ENCODE results near the gene KIAA0513.

The KIAA0513 gene

DNA sequence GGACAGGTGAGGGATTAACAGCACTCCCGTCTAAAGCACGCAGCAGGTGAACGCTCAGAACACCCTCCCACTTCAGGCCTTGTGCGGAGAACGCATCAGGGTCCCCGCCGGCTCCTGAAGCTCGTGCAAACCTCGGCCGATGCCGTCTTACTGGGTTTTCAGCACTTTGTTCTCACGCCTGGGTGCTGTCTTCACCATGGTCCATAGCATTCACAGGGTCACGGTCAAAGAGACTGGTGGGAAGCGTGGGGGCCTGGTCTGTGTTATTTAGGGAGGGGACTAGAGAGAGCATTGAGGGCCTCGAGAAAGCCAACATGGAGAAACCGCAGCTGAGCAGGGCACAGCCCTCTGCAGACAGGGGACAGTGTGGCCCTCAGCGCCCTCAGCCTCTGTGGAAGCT is 58.1 kb downstream of the KIAA0513 start:
- in situ Hi-C loops (cut with MboI; ENCODE audit: low sequenced_read_pairs), result no loop called here

DNA sequence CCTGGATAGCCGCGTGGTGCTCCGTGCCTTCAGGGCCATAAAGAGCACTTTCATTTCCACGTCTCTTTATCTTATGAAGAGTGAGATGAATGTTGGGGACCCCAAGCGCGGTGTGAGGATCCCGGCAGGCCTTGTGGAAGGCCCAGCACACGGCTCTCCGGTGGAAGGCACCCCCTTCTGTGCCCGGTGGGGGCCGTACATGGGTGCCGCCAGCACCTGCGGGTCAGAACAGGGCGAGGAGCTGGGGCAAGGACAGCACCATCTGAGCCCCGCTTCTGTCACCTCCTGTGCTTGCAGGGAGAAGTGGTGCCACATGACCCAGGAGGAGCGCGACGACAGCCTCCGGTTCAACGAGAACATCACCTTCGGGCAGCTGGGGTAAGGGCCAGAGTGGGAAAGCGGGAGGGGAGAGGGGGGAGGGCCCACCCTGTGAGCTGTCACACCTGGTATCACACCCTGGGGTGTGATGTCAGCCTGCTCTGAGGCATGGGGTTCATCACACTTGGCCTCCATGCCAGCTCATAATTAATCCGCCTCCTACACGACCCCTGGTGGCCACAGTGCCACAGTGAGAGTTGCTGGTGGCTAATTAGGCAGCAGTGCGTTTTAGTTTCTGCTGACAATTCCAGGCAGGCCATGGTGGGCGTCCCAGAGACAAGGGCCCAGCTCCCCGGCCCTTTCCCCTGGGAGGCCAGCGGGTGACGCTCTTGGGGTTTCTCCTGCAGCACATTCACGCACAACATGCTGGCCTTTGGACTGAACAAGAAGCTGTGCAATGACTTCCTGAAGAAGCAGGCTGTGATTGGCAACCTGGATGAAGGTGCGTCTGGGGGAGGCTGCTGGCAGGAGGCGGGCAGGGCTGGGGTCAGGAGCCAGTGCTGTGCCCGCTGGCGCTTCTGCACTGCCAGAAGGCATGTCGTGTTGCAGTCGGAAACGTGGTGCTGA is 59.0 kb downstream of the KIAA0513 start:
- in situ Hi-C loops (cut with MboI; ENCODE audit: low sequenced_read_pairs), result no loop called here

DNA sequence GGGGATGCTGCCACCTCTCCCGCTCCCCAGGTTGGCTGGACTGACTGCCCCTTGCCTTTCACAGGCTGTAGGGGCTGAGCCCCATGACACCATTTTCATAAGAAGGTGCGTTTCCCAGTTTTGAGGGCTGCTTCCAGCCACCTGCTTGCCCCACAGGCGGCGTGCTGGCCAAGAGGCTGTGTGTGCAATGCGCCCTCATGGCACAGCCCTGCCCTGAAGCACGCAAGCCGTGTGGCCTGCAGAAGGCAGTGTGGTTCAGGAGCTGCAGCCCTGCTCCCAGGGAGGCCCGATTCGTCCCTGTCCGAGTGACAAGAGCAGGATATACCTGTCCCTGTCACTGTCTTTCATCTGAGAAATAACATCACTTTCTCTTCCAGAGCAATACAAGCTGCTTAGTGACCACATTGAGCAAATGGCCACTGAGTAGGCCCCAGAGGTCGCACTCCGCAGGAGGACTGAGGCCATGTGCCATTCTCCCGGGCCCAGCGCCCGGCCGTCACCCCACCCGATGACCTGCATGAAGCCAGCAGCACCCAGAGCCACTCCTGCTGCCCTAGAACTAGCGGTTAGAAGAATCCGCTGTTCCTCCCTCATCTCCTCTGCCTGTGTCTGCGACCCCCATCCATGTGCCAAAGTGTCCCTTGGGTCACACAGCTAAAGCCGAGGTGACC is 60.4 kb downstream of the KIAA0513 start:
- in situ Hi-C loops (cut with MboI; ENCODE audit: low sequenced_read_pairs), result no loop called here

DNA sequence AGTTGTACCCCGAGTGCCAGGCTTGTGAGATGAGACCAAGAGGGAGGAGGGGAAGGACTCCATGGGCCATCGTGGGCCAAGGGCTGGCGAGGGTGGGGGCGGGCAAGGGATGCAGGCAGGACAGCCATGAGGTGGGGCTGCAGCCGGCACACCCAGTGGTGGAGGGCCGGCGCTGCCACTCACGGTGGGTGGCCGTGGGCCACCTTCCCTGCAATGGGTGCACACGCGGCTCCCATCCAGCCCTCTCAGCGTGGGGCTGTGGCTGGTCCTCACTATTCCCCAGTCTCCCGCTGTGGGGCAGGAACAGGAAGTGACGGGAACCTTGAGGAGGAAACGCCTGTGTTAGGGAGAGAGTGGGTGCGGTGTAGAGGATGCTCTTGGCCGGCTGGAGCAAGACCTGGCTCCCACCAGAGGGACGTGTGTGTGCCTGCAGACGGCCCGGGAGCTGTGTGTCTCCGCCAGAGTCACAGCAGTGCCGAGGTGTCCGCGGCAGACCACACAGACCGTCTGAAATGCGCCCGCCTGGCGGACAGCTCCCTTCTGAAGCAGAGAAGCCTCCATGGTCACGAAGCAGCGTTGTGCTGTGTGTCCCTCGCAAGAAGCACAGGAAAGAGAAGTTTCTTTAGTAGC is 61.1 kb downstream of the KIAA0513 start:
- in situ Hi-C loops (cut with MboI; ENCODE audit: low sequenced_read_pairs), result no loop called here

DNA sequence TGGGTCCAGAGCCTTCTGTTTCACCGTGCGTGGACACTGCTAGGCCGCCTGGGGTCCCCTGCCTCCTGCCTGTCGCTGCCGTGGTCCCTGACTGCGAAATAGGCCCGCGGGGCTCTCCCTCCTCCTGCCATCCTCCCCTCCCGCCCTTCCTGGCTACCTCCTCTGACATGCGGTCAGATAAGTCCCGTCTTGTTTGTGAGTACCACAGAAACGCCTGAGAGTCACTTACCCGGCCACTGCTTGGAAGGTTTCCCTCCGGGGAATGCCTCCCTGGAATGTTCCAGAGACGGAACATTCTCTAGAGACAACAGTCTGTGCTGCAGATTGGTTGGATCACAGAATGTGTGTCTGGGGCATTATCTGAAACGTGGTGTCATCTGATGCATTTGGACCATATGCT is 61.9 kb downstream of the KIAA0513 start:
- in situ Hi-C loops (cut with MboI; ENCODE audit: low sequenced_read_pairs), result no loop called here

DNA sequence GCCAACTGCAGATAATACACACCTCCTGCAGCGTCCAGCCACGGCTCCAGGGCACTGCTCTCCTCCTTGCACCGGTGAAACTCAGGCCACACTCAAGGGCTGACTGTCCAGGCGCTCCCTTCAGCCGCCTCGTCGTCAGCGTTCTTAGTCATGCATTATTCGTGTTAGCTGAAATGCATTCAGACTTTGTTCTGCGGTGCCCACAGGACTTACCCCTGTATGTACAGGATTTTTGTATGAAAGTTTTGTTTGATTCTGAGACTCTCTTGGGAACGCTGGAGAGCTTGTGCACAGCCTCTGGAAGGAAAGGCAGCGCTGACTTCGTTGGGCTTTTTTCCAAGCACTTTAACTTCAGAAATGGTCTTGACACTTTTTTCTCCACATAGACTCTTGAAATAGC is 62.6 kb downstream of the KIAA0513 start:
- in situ Hi-C loops (cut with MboI; ENCODE audit: low sequenced_read_pairs), result no loop called here

DNA sequence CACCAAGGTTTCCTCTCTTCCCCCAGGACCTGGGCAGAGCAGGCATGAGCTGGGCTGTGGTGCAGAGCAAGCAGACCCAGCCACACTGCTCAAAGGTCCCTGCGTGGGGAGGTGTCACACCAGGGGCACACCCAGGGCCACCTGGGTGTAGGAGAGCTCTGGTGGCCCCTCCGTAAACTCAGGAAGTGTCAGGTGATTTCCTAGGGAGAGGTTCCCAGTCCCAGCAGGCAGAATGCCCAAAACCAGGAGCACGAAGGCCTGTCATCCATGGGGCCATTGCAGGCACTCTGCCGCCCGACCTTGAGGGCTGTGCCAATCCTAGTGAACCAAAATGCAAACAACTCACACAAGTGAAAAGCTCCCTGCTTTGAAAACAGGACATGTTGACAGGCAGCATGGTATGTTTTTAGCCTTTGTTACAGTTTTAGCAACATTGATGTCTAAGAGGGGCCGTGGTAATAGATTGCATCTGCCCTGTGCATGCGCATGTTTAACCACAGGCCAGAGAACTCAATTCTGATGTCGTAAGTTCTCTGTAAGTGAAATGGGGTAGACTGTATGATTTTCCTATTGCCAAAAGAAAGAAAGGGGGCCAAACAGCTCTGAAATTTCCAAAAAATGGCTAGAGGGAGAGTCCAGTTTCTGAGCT is 63.4 kb downstream of the KIAA0513 start:
- in situ Hi-C loops (cut with MboI; ENCODE audit: low sequenced_read_pairs), result no loop called here

DNA sequence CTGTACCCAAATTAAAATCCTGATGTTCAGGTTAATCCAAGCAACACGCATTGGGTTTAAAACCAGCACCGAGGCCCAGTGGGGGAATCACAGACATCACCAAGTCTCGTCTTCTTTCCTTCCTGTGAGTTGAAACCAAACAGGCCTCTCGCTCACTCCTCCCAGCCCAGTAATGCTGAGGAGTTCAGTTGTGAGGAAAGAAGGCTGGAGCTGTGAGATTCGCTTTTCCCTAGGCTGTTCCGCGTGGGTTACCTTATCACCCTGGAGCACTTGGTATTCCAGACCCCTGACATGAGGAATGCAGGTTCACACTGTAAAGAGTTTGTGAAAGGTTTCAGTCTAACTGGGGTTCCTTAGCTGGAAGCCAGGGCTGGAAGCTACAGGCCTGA is 63.9 kb downstream of the KIAA0513 start:
- in situ Hi-C loops (cut with MboI; ENCODE audit: low sequenced_read_pairs), result no loop called here

DNA sequence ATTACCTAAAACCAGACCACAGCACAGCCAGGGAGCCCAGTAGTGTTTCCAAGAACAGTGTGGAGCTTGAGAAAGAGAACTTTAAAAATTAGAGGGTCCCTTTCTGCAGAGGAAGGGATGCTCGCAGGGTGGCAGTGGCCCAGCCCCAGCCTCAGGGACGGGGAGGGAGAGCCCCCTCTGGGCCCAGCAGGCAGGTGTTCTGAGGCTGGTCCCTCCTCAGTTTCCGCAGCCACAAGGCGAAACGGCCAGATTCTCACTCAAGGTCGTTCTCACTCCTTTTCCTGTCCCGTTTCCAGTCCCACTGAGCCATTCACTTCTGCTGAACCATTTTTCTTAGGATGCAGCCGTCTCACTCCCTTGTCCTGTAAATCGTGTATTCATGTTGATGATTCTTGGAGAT is 64.7 kb downstream of the KIAA0513 start:
- in situ Hi-C loops (cut with MboI; ENCODE audit: low sequenced_read_pairs), result no loop called here

DNA sequence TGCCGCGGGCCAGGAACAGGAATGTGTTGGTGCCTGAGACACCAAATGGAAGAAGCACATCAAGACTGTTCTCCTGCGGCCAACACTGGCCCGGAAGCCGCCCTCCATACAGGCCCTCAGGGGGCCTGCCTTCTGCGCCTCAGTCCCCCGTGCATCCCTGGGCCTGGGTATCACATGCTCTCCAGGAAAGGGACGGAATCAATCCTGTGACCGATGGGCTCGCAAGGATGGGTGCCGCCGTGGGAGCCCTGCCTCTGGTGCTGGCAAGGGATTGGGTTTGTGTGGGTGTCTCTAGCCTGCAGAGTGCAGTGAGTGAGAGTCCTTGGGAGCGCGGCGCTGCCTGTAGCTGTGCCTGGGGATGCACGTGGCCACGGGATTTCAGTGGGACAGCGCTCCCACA is 65.3 kb downstream of the KIAA0513 start:
- in situ Hi-C loops (cut with MboI; ENCODE audit: low sequenced_read_pairs), result no loop called here

DNA sequence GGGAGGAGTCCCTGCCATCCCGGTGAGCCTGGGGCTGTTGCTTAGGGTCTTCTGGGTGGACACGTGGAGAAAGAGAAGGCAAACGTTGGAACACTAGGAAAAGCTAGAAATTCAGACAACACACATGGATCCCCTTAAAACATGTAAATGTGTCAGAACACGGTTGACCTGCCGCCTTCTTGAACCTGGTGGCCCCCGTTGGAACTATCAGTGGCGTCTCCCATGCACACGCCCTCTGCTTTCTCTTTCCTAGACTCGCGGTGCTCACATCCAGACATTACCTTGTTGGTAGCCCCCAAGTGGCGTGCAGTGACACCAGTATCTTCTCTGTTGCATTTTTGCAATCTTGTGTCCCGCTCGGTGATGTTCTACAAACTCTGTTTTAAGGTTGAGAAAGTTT is 66.1 kb downstream of the KIAA0513 start:
- in situ Hi-C loops (cut with MboI; ENCODE audit: low sequenced_read_pairs), result no loop called here

DNA sequence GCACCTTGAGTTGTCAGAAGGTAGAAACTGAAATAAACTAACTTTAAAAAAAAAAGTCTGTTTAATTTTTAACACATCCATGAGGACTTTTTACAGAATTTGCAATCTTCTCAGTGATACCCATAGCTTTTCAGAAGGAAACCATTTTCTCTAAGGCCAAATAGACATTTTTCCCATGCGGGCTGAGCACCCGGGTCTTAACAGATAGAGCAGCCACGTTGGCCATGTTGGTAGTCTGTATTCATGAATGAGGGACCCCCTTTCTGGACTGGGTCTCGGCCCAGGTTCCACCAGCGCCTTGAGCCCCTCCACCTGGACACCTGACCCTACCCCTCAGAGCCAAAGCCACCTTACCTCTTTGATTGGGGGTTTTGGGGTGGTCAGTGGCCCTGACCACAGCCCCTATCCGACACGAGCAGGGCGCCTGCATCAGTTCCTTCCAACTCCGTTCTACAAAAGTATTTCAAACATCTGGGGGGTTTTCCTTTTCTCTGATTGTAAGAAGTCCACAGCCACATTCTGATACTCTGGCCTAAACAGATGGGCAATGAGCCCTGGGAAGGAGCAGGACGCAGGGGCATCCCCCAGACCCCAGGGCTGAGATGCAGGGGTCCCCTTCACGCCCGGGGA is 66.7 kb downstream of the KIAA0513 start:
- in situ Hi-C loops (cut with MboI; ENCODE audit: low sequenced_read_pairs), result no loop called here

DNA sequence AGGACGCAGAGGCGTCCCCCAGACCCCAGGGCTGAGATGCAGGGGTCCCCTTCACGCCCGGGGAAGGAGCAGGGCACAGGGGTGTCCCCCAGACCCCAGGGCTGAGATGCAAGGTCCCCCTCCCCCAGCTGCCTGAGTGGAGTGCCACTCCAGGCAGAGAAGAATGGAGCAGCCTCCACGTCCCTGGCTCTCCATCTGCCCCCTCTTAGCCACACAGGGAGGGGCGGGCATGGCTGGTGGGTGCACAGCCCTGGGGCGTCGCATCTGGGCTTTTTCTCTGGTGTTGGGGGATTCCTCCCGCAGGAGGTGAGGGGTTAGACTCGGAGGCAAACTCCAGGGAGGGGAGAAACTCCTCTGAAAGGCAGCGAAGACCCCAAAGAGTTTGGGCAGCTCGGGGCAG is 67.2 kb downstream of the KIAA0513 start:
- in situ Hi-C loops (cut with MboI; ENCODE audit: low sequenced_read_pairs), result no loop called here

DNA sequence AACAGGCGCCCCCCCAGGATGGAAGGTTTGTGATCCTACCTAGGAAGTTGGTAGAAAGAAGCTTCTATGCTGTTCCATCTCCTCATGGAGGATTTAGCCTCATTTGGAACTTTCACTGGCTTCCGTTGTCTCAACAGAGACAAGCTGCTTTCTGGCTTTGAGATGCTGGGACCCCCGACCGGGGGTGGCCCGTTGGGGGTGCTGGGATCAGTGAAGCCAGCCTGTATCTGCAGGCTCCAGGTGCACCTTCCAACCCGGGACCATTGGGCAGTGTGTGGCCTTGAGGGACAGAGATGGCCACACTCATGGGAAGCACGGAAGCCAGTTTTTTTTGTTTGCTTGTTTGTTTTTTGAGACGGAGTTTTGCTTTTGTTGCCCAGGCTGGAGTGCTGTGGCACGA is 69.3 kb downstream of the KIAA0513 start:
- in situ Hi-C loops (cut with MboI; ENCODE audit: low sequenced_read_pairs), result no loop called here

DNA sequence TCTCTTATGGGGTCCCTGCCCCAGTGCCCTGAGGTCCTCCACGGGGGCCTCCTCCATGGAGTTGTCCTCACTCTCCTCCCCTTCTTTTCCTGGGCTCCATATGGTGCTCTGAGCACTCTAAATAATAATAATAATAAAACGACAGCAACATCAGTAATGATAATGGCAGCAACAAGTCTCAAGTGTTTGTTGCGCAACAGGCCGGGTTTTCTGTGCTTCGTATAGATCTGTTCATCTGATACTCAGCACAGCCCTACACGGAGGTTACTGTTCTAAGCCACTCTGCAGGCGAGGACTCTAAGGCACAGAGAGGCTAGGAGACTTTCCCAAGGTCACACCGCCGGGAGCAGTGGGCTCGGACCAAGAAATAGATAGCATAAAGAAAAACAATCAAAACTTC is 71.0 kb downstream of the KIAA0513 start:
- in situ Hi-C loops (cut with MboI; ENCODE audit: low sequenced_read_pairs), result no loop called here

DNA sequence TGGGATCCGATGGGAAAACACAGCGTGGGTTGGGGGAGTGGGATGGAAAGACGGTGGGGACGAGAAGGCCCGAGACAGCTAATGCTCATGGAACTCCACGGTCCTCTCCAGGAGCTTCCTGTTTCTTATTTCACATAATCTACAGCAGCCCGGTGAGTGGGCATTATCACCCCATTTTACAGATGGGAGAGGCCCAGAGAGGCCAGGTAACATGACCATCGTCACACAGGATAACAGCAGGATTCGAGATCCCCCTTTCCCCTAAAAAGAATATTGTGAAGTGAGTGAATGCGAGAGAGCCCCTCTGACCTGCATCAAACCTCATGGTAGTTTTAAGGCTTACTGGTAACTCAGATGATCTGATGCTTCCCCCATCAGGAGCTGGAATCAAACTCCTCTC is 72.7 kb downstream of the KIAA0513 start:
- in situ Hi-C loops (cut with MboI; ENCODE audit: low sequenced_read_pairs), result no loop called here

DNA sequence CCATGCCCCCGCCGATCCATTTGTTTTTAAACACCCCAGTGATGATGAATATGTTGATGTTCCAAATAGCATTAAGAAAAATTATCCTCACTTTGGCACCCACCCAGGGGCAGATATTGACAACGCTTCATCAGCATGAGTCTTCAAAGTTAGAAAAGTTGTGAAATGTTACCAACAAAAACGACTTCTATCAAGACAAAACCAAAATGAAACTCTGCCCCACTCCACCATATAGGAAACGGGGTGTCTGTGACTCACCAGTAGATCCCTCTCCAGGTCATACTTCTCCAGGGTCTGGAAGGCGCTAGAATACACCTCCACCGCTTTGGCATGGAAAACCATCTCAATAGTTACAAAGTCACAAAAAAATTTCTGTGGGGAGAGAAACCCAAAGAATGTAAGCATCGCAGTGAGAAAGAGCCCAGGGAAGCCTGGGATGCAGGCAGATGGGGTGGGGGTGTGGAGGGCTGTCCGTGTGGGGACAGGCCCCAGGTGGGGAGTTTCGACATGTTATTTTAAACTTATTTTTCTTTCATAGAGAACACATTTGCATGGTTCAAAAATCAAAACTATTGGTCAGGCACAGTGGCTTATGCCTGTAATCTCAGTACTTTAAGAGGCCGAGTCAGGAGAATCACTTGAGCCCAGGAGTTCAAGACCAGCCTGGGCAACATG is 74.5 kb downstream of the KIAA0513 start:
- in situ Hi-C loops (cut with MboI; ENCODE audit: low sequenced_read_pairs), result no loop called here

DNA sequence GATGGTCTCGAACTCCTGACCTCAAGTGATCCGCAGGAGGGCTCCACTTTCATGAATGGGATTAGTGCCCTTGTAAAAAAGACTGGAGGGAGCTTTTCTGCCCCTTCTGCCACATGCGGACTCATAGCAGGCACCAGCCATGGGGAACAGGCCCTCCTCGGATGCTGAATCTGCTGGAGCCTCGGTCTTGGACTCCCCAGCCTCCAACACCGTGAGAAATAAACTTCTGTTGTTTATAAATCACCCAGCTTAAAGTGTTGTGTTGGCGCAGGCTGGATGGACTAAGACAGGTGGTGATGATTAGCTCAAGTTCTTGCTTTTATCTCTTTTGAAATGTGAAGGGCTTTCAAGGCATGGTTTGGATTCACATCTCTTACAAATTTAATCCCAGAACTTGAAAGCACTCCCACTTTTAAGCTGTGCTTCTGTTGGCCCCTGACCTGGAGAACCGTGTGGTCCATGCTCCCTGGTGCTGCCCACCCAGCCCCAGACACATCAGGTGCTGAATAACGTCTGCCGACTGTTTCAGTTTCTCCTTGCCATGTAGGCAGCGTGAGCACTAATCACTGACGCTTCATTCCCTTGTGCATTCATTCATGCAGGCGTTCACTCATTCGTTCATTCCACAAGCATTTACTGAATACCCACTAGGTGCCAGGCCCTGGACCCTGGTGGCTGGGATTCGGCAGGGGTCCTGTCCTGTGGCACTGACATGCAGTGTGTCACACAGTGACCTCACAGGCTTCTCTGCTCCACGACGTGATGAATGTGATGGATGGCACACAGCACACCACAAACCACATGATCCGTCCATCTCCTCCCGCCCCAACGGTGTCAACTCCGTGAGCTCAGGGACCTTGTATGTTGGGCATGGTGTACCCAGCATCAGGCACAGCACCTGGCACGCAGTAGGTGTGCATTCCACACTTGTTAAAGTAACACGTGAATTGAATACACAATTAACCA is 75.8 kb downstream of the KIAA0513 start:
- in situ Hi-C loops (cut with MboI; ENCODE audit: low sequenced_read_pairs), result no loop called here

DNA sequence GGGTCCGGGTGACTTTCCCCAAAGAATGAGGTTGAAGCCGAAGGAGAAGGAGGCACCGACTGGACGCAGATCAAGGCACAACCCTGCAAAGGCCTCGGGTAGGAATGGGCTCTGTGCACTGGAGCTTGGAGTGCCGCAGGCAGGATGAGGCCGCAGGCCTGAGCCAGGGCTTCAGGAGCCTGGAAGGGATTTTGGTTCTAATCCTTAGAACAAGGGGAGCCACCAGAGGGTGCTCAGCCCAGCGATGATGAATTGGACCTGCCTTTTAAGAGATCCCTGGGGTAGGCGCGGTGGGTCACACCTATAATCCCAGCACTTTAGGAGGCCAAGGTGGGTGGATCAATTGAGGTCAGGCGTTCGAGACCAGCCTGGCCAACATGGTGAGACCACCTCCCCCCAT is 76.6 kb downstream of the KIAA0513 start:
- in situ Hi-C loops (cut with MboI; ENCODE audit: low sequenced_read_pairs), result no loop called here

Data from HL-60/S4 treated with retinoic acid at 250 ng/mL for 4 days and 3 days (cell line).